Prostate gland (tissue), 2 donors: ENCODE results near the gene DCHS2.

Source experiments
- CTCF ChIP-seq, 4 experiments: fragments of 200-600 bp in 2 of 4; fragments of 450-650 bp in 2 of 4; sonication (generic) in 2 of 4; IDR thresholded peaks; 1 replicate in 3 of 4; 2 replicates in 1 of 4; pipeline ENCODE4 v1.5.1; 2016 to 2019; ENCODE audit warnings: antibody characterized with exemption in 4 of 4, mild to moderate bottlenecking in 2 of 4, moderate library complexity in 2 of 4
- POLR2AphosphoS5 ChIP-seq: sonication (generic); formaldehyde crosslinking; IDR thresholded peaks from one replicate; pipeline ENCODE4 v1.6.1; 2017; ENCODE audit warnings: antibody characterized with exemption

- TF ChIP-seq POLR2AphosphoS5 (no peak), CTCF (IDR thresholded peaks at IDR 0.05) (no peak)
These were observed 260.9 kb downstream of the DCHS2 start for GRCh38 chr4:154230723-154231122.
